Stimulated activated CD4-positive, alpha-beta T cell treated with anti-CD3 and anti-CD28 coated beads, TNF-alpha, amount 100 ng/mL, for 24 hours (primary cell): ENCODE results near the gene FOCAD.
A peak's percentile ranks its signal among the peaks of the same experiment; 100 is the strongest.

Source experiments
- DNase-seq, 3 experiments: peaks; one replicate each; pipeline ENCODE4 v3.0.0-alpha.2; 2020; ENCODE audit warnings: low read depth in 3 of 3

The FOCAD gene

DNA sequence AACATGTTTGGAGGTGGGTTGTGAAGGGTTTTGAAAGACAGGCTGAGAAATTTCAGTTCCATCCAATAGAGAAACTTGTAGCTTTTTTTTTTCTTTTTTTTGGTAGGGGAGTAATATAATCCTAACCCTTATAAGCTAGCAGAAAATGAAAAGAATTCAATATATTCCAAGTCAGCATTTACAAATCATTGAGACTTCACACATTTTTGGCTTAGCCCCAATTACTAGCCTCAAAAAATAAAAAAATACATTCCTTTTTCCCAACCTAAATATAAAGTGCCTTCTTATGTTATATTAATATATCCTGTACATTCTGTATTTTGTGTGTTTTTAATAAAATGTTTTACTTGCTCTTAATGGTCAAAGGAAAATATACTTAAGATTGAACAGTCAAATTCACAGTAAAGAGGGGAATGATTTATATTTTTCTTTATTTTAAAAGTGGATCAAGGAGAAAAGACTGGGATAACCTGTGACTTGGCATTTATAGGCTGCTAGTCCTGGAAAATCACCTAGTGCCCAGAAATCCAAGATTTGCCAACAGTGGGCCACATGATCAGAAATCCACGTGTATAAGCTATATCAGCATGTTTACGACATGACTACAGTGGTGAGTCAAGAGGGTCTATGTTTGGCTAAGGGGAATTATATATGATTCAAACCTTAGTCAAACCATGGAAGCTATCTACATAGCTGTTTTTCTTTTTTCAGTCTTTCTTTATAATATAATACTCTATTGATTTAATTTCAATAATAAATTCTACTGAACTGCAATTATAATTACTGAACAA, 332.8 kb downstream of the FOCAD start:
- no peak for DNase-seq

DNA sequence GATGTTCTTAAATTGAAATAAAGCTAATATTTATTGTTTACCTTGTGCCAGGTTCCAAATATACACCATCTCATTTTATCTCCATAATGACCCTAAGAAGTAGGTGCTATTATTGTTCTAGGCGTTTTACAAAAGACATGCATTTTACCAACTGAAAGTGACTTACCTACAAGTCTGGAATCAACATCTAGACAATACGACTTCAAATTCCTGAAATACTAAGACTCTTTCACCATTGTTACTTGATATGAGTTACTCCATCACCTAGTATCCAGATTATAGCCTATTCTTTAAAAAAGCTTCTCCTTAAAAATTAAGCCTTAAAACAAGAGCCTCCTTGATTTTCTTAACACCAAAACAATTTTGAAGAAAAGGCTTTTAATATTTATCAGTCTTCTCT, 334.1 kb downstream of the FOCAD start:
- DNase-seq, result no peak

DNA sequence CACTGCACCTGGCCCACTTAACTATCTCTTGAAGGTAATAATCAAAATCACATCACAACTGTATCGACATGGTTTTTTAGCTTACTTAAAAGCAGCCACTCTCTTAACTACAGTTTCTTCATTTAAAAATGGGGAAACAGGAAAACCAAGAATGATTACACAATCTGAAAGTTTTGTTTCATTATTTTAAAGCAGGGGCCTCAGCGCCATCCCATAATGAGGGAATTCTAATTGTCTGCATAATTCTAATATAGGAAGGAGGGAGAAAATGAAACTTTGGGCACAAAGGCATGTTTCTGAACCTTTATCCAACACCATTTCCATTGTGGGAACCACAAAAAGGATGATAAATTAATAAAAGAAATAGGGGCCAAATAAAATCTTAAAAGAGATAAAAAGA, 339.8 kb downstream of the FOCAD start:
- DNase-seq, result no peak

DNA sequence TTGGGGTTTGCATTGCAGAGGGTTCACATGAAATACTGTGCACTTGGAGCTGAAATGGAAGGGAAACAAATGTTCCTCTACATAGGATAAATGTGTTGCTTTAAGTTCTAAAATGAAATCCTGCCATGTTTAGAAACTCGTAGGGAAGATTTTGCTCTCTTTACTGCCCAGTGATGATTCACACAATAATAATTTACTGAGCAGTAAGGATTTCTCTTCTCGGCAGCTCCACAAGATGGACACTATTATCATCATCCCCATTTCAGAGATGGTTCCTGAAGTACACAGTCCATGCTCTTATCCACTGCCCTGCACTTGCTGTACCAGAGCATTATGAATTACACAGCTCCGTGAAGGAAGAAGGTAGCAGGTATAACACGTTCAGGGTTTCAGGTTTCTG, 343.2 kb downstream of the FOCAD start:
- no peak for DNase-seq

DNA sequence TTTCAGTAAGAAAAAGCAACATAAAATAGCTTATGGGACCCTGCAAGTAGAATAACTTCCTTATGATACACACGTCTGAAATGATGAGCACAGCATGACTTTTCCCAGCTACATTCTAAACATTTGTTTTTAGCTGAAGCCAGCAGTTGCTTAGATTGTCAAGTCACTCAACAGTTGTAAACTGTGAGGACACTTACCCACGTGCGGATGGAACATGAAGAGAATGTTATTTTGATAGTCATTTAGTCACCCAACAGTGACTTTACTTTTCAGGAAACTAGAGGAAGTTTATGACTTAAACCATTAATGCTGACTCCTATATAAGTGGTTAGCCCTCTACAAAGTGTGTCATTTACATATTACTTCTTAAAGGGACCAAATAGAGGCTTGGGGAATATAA, 344.4 kb downstream of the FOCAD start:
- no peak for DNase-seq

DNA sequence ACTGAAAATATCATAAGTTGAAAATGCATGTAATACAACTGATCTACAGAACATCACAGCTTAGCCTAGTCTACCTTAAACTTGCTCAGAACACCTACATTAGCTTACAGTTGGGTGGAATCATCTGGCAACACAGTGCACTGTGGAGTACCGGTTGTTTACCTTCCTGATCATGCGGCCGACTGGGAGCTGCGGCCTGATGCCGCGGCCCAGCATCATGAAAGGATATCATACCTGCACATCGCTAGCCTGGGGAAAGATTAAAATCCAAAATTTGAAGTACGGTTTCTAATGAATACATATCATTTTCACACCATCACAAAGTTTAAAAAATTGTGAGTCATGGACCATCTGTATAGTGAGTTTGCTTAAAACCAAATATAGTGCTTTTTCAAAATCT, 345.6 kb downstream of the FOCAD start:
- no peak for DNase-seq

DNA sequence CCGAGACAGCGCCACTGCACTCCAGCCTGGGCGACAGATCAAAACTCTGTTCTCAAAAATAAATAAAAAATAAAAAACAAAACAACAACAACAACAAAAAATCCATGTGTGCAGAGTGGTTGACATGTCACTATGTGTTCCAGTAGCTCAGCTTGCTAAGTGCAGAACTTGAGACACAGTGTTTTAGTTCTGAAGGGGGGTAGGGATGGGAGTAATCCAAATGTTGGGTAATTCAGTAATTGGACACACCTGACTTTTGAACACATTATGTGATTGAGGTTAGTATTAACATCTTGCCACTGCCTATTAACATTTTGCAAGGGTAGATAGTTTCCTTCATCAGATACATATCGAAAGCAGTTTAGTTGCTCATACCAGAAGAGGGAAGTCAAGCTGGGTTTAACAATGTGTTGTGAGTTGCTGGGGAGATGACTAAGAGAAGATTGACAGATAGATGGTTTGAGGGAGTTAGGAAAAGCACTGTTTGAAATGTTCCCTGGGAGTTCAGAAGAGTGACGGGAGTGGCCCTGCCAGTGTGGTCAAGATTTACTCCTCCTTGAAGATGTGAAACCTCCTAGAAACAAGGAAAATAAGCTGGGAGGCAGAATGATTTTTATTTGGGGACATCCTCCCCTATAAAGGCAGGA, 346.5 kb downstream of the FOCAD start:
- DNase-seq, result peak in 1 of 3 experiments; percentile 5

DNA sequence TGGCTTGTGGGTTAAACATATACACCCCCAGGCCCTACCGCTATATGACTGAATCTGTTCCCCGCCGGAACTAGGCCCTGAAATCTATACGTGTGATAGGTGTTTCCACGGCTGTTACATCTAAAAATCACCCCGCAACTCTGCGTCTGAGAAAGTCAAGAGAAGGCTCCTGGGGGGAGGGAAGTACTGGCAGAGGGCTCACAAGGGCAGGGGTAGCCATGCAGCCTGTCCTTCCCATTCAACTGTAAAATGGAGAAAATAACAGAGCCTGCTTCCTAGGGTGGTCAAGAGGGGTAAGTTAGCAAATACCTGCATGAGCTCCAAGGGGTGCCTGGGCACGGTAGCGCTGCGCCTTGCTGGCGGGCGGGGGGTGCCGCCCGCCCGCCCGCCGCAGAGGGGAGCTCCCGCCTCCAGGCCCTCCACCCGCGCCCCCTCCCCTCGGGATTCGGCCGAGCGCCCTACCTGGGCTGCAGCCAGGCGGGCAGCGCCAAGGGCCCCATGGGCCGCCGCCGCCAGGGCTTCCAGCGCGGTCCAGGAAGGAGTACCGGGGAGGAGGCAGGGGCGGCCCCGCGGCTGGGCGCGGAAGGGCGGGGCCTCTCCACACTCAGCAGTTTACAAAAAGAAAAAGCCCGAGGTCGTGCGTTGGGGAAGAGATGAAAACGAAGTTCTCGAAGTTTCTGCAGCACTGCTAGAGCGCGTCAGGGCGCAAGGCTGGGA, 347.2 kb downstream of the FOCAD start, which contains the start of gene HACD4:
Gene HACD4 (minus strand): TSS at position 550 of the 717 bp plus-strand sequence. CDS start 50 bp downstream, at position 500.
- peak; percentile 11 to 56 (median 51) for DNase-seq

DNA sequence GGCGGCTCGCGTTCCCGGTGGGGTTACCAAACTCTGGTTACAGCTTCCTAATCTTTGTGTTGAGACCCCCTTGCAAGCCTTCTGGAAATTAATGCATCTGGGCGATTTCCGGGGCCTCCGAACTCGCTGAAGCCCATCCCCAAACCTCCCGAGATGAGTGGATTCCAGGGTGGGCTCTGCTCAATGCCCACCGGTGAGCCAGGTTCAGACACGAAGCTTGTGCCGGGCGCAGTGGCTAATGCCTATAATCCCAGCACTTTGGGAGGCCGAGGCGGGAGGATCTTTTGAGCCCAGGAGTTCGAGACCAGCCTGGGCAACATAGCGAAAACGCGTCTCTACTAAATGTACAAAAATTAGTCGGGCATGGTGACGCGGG, 347.7 kb downstream of the FOCAD start:
- DNase-seq, result no peak

DNA sequence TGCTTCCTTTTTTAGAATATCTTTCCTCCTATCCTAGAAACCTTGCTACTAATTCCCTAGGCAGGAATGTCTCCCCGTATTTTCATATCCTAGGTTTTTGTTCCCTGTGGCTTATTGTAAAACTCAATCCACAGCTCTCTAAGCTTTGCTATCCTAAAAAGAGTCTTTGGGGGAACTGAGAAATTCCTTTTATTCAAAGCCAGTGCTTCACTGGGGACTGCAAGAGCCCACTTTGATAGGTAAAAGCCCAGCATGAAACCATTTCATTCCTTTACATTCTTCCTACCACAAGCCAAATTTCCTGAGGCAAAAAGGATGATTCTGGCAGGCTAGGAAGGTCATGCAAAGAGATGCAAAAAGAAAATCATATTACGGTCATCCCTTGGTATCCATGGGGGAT, 353.2 kb downstream of the FOCAD start:
- DNase-seq, result no peak

DNA sequence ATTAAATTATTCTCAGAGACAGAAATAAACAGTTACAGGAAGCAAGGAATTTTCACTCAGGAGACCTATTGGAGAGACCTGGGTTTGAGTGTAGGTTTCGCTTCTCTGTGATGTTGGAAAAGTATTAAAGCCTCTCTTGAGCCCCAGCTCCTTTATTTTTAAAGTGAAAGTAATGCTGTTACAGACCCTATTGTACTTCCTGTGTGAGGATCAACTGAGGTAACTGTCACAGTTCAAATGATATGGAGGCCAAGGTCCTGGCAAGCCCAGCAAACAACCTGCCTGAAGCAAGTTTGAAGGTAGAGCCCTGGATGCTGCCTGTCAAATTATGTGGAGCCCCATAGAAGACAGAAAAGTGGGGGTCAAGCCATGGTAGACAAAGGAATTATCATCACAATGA, 355.2 kb downstream of the FOCAD start:
- no peak for DNase-seq

DNA sequence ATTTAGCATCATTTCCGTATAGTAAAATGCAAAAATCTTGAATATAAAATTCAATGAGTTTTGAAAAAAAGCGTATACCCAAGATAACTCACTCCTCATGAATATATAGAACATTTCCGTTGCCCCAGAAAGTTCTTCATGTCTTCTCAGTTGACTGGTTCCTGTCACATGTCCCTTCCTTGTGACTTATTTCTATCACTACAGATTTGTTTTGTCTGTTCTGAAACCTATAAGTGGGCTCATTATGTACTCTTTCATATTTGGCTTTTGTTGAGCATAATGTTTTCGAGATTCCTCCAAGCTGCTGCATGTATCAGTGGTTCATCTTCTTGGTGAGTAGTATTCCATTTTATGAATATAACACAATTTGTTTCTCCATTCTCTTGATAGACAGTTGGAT, 358.4 kb downstream of the FOCAD start:
- no peak for DNase-seq

DNA sequence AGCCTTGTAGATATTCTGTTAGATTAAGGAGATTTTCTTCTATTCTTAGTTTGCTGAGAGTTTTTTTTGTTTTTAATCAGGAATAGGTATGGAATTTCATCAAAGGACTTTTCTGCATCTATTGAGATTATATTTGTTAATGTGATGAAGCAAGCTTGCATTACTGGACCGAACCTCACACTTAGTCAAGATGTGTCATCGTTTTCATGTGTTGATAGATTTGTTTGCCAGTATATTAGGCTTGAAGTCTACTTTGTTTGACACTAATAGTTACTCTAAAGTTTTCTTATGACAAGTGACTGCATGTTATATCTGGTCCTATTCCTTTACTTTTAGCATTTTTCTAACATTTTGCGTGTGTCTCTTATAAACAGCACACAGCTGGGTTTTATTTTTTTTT, 359.8 kb downstream of the FOCAD start:
- no peak for DNase-seq
